Hepatocyte (in vitro differentiated cells): Measurements from ENCODE around the gene KIF20B. TPM values are rescaled to one million over a fixed set of nuclear protein-coding genes. Genes with fewer than 3 reads are reported as not detected.

Experiments
- DNase-seq: peaks from one replicate; pipeline ENCODE4 v3.0.0-alpha.2; 2016; ENCODE audit warnings: low spot score
- H2AFZ ChIP-seq: fragments of 200-600 bp; sonication (generic); 2 replicates; pipeline ENCODE4 v1.6.0; 2016; ENCODE audit warnings: antibody characterized with exemption, mild to moderate bottlenecking
- H3K27ac ChIP-seq: fragments of 200-600 bp; sonication (generic); 2 replicates; pipeline ENCODE4 v1.5.1; 2016; ENCODE audit warnings: mild to moderate bottlenecking
- H3K27me3 ChIP-seq: fragments of 200-600 bp; sonication (generic); 2 replicates; pipeline ENCODE4 v1.6.1; 2016
- H3K36me3 ChIP-seq: fragments of 200-600 bp; sonication (generic); replicated peaks from 2 replicates; pipeline ENCODE4 v1.5.1; 2016; ENCODE audit warnings: low read depth; ENCODE audit not compliant: insufficient read depth
- H3K4me1 ChIP-seq: fragments of 200-600 bp; sonication (generic); 2 replicates; pipeline ENCODE4 v1.5.1; 2016; ENCODE audit warnings: mild to moderate bottlenecking, moderate library complexity; ENCODE audit not compliant: insufficient read depth
- H3K4me2 ChIP-seq: fragments of 200-600 bp; sonication (generic); 2 replicates; pipeline ENCODE4 v1.6.0; 2016
- H3K4me3 ChIP-seq: fragments of 200-600 bp; sonication (generic); 2 replicates; pipeline ENCODE4 v1.5.1; 2016; ENCODE audit warnings: mild to moderate bottlenecking
- H3K79me2 ChIP-seq: fragments of 200-600 bp; sonication (generic); 2 replicates; pipeline ENCODE4 v1.6.0; 2017; ENCODE audit warnings: mild to moderate bottlenecking
- H3K9me2 ChIP-seq: fragments of 200-600 bp; sonication (generic); replicated peaks from 2 replicates; pipeline ENCODE4 v1.6.0; 2017; ENCODE audit warnings: mild to moderate bottlenecking; ENCODE audit not compliant: insufficient read depth
- H3K9me3 ChIP-seq: fragments of 200-600 bp; sonication (generic); 2 replicates; pipeline ENCODE4 v1.5.1; 2016; ENCODE audit warnings: low read depth, mild to moderate bottlenecking
- H4K20me1 ChIP-seq: fragments of 200-600 bp; sonication (generic); 2 replicates; pipeline ENCODE4 v1.6.0; 2016; ENCODE audit warnings: mild to moderate bottlenecking; ENCODE audit not compliant: insufficient read depth, poor library complexity, severe bottlenecking
- CTCF ChIP-seq: fragments of 200-600 bp; sonication (generic); IDR thresholded peaks from 2 replicates; pipeline ENCODE4 v1.5.1; 2016; ENCODE audit warnings: antibody characterized with exemption, mild to moderate bottlenecking; ENCODE audit not compliant: poor library complexity
- EZH2 ChIP-seq: fragments of 200-600 bp; sonication (generic); IDR thresholded peaks from 2 replicates; pipeline ENCODE4 v1.6.1; 2016; ENCODE audit warnings: antibody characterized with exemption, mild to moderate bottlenecking, borderline replicate concordance
- EZH2phosphoT487 ChIP-seq: fragments of 200-600 bp; sonication (generic); IDR thresholded peaks from one replicate; pipeline ENCODE4 v1.6.1; 2018; ENCODE audit warnings: antibody characterized with exemption, mild to moderate bottlenecking, low read depth, moderate library complexity; ENCODE audit not compliant: unreplicated experiment, severe bottlenecking
- WGBS: methylation state at CpG from one replicate; pipeline ENCODE4 v1.1.6; 2016; ENCODE audit warnings: low lambda C conversion rate; ENCODE audit errors: missing lambda C conversion rate; 5-methylcytosine and 5-hydroxymethylcytosine counted together
- polyA plus RNA-seq: library from polyadenylated mRNA; unstranded; fragments of >200 nt; fragmentation: Nextera tagmentation; extraction: Ambion mirVana; gene quantifications from 2 replicates; pipeline ENCODE4 v1.2.1, GENCODE V29; 2016
- total RNA-seq: library from RNA; depleted of rRNA; stranded (reverse); fragments of >200 nt; gene quantifications from 2 replicates; pipeline ENCODE4 v1.2.3, GENCODE V29; 2014

The KIF20B gene
- total and polyA plus RNA-seq, 2 experiments from 2014 or later = 4.6 to 6.9 TPM

GRCh38 chr10:89692416-89692815, 9.0 kb upstream of the KIF20B start:
- TF ChIP-seq EZH2phosphoT487 (no peak), EZH2 (no peak), CTCF (no peak)

GRCh38 chr10:89693176-89693575, 8.2 kb upstream of the KIF20B start:
- no peaks in the 10 kb centered on the region for H3K36me3 ChIP-seq
- DNase-seq = no peak
- H2AFZ ChIP-seq = no peak overlapping the region
- 96% methylated on average over 5 of the region's 5 CpGs for WGBS
- no peaks in the 10 kb centered on the region for H3K9me2 ChIP-seq
- no peak overlapping the region for H3K4me3 ChIP-seq
- H3K79me2 ChIP-seq = no peaks in the 10 kb centered on the region
- H3K27ac ChIP-seq = no peak overlapping the region
- H3K4me2 ChIP-seq = no peak overlapping the region
- no peak for TF ChIP-seq EZH2phosphoT487
- TF ChIP-seq EZH2 = no peak
- TF ChIP-seq CTCF = no peak
- no peaks in the 10 kb centered on the region for H3K9me3 ChIP-seq
- no peaks in the 10 kb centered on the region for H3K4me1 ChIP-seq
- H3K27me3 ChIP-seq = no peaks in the 10 kb centered on the region
- no peaks in the 10 kb centered on the region for H4K20me1 ChIP-seq

More at GRCh38 chr10:89692416-89692815, 9.0 kb upstream of the KIF20B start:
- Histone ChIP-seq H3K4me2 (no peak overlapping the region), H3K4me3 (no peak overlapping the region), H3K9me3 (no peaks in the 10 kb centered on the region), H2AFZ (no peak overlapping the region), H3K27ac (no peak overlapping the region), H3K36me3 (no peaks in the 10 kb centered on the region), H3K4me1 (no peaks in the 10 kb centered on the region), H3K79me2 (no peaks in the 10 kb centered on the region), H4K20me1 (no peaks in the 10 kb centered on the region), H3K27me3 (no peaks in the 10 kb centered on the region), H3K9me2 (no peaks in the 10 kb centered on the region)
- WGBS = 72% methylated on average over 4 of the region's 4 CpGs
- no peak for DNase-seq

- DNase-seq = peak; percentile 7
- 41% methylated on average over 3 of the region's 3 CpGs for WGBS
- Histone ChIP-seq H4K20me1 (no peaks in the 10 kb centered on the region), H3K36me3 (no peaks in the 10 kb centered on the region), H2AFZ (no peak overlapping the region), H3K27ac (peak overlapping the region; percentile 15), H3K9me3 (no peaks in the 10 kb centered on the region), H3K79me2 (no peaks in the 10 kb centered on the region), H3K9me2 (no peaks in the 10 kb centered on the region), H3K27me3 (no peaks in the 10 kb centered on the region), H3K4me2 (peak overlapping the region; percentile 14), H3K4me3 (no peak overlapping the region), H3K4me1 (no peaks in the 10 kb centered on the region)
- no peak for TF ChIP-seq EZH2phosphoT487
- TF ChIP-seq EZH2 = no peak
- TF ChIP-seq CTCF = no peak
Observed at GRCh38 chr10:89695307-89695706, 6.1 kb upstream of the KIF20B start.

GRCh38 chr10:89697946-89698345, 3.4 kb upstream of the KIF20B start:
- H3K36me3 ChIP-seq = no peaks in the 10 kb centered on the region
- no peak overlapping the region for H3K4me3 ChIP-seq
- H2AFZ ChIP-seq = no peak overlapping the region
- WGBS = 93% methylated on average over 3 of the region's 3 CpGs
- no peak overlapping the region for H3K4me2 ChIP-seq
- H3K79me2 ChIP-seq = peaks cover 12% of the 10 kb centered on the region
- no peaks in the 10 kb centered on the region for H3K4me1 ChIP-seq
- no peaks in the 10 kb centered on the region for H3K27me3 ChIP-seq
- no peak overlapping the region for H3K27ac ChIP-seq
- DNase-seq = no peak
- H3K9me2 ChIP-seq = no peaks in the 10 kb centered on the region
- TF ChIP-seq CTCF = no peak
- TF ChIP-seq EZH2 = no peak
- TF ChIP-seq EZH2phosphoT487 = no peak
- no peaks in the 10 kb centered on the region for H3K9me3 ChIP-seq
- no peaks in the 10 kb centered on the region for H4K20me1 ChIP-seq
